ENCODE results near the gene COL6A1.

Gene COL6A1

DNA sequence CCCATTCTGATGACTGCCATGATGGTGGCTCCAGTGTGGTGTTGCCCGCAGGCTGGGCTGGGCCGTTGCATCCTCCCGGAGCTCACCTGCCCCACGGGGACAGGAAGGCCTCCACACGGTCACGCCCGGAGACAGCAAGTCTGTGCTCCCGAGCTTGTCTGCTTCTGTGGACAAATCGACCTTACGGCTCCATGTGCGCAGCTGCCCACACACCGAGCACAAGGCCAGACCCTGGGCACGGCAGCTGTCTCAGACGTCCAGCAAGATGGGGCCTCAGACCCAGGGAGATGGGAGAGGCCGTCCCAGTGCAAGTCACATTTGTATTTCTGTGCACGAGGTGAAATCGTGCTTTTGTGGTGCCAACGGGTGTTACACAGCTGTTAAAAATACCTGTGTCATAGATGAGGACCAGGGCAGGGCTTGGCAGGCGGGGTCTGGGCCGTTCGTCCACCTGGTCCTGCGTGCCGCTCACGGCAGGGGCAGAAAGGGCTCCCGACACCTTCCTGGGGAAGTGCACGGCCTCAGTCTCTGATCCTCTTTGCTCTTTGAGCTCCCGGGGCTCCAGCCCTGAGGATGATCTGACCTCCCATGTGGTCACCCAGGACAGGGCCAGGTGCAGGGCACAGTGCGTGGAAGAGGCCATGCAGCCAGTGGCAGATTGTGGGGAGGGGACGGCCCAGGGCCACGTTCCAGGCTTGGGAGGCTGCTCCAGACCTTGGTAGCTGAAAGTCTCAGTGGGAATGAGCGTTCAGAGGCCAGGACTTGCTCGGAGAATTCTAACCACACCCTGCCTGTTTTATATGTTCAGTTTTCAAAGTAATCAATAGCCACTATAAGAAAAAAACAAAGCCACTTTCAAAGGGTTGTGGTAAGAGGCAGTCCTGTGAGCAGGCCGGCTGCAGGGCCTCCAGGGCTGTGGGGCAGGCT, 13.5 kb downstream of the COL6A1 start:
- H3K4me3 ChIP-seq (ENCODE audit: low read depth, low read length), result no peak overlapping the region
- in situ Hi-C loops (cut with HindIII; ENCODE audit: low pct_ligation_motif_present, low sequenced_read_pairs), result no loop called here

DNA sequence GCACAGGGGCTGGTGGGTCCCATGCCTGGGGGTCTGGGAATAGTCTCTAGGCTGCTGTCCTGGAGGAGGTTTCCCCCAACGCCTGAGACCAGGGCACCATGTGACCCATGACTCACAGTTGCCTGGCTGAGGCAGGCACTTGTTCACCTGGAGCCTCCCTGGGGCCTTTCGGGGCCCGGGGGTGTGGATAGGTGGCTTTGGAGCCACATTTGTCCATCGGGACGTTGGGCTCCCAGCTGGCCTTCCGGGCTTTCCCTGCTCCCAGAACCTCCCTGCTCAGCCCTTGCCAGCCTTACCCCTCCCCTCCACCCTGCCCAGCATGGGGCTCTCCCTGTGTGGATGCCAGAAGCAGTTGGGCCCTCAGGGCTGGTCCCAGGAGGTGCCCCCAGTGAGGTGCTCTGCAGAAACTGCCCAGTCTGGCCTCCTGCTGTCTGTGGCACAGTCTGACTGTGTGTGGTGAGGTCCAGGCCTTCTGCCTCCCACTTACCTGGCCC, 14.2 kb downstream of the COL6A1 start:
- no peak overlapping the region for H3K4me3 ChIP-seq (ENCODE audit: low read depth, low read length)
- TF ChIP-seq, protein P1, sequence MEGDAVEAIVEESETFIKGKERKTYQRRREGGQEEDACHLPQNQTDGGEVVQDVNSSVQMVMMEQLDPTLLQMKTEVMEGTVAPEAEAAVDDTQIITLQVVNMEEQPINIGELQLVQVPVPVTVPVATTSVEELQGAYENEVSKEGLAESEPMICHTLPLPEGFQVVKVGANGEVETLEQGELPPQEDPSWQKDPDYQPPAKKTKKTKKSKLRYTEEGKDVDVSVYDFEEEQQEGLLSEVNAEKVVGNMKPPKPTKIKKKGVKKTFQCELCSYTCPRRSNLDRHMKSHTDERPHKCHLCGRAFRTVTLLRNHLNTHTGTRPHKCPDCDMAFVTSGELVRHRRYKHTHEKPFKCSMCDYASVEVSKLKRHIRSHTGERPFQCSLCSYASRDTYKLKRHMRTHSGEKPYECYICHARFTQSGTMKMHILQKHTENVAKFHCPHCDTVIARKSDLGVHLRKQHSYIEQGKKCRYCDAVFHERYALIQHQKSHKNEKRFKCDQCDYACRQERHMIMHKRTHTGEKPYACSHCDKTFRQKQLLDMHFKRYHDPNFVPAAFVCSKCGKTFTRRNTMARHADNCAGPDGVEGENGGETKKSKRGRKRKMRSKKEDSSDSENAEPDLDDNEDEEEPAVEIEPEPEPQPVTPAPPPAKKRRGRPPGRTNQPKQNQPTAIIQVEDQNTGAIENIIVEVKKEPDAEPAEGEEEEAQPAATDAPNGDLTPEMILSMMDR (IDR thresholded peaks at IDR 0.05; ENCODE audit: low read depth, low read length, missing control alignments), result no peak
- peaks cover 91% of the 10 kb centered on the region for H3K36me3 ChIP-seq (replicated peaks)
- no peaks in the 10 kb centered on the region for H3K27me3 ChIP-seq (replicated peaks)
- no peak for DNase-seq
- in situ Hi-C loops (cut with HindIII; ENCODE audit: low pct_ligation_motif_present, low sequenced_read_pairs), result no loop called here
- no peak overlapping the region for H3K27ac ChIP-seq

More for the DNA sequence above, 13.5 kb downstream of the COL6A1 start:
- DNase-seq, result no peak
- Histone ChIP-seq H3K36me3 (replicated peaks) (peaks cover 92% of the 10 kb centered on the region), H3K27me3 (replicated peaks) (no peaks in the 10 kb centered on the region), H3K27ac (no peak overlapping the region)
- TF ChIP-seq, protein P1 (IDR thresholded peaks at IDR 0.05; ENCODE audit: low read depth, low read length, missing control alignments), result no peak

DNA sequence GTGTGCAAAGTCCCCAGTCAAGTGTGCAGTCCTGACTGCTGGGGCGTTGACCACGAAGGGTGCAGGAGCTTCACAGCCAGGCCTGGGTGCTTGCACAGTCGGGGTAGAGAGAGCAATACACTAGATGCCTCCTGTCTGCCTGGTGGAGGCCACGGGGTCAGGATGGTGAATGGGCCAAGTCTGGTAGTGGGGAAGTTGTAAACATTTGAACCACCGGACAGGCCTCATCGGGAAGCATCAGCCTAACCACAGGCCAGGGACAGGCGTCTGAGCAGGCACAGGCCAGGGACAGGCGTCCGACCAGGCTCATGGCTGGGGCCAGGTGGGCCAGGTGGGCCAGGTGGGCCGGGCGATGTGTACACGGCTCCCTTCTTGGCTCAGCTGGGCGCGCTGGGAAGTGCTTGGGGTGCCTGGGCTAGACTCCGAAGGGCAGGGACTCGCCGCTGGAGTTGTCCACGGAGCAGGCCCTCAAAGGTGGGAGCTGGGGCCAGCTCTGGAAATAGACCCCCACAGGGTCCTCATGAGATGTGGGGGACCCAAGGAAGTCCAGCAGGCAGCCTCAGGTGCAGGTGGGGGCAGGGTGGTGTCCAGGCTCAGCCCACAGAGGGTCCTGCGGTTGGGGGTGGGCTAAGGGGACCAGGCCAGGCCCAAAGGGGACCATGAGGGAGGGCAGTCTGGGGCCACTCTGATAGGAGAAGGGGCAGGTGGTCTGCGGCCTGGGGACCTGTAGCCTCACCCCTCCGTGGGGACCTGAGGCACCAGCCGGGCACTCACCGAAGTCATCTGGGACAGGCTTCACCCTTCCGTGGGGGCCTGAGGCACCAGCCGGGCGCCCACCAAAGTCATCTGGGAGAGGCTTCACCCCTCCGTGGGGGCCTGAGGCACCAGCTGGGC, 15.0 kb downstream of the COL6A1 start:
- Histone ChIP-seq H3K36me3 (replicated peaks) (peaks cover 94% of the 10 kb centered on the region), H3K27ac (no peak overlapping the region), H3K4me3 (ENCODE audit: low read depth, low read length) (no peak overlapping the region), H3K27me3 (replicated peaks) (no peaks in the 10 kb centered on the region)
- in situ Hi-C loops (cut with HindIII; ENCODE audit: low pct_ligation_motif_present, low sequenced_read_pairs), result no loop called here
- TF ChIP-seq, protein P1 (IDR thresholded peaks at IDR 0.05; ENCODE audit: low read depth, low read length, missing control alignments), result no peak
- DNase-seq, result no peak

DNA sequence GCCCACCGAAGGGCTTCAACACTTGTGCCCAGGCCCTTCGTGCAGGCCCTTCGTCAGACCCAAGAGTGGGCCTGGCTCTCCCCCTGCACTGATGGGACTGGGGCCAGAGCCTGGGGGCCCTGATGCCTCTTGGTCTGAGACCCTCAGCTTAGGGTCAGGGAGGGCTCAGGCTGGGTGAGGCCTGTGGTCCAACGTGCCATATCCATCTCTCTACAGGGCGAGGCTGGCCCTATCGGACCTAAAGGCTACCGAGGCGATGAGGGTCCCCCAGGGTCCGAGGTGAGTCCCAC, 15.6 kb downstream of the COL6A1 start:
- no peaks in the 10 kb centered on the region for H3K27me3 ChIP-seq (replicated peaks)
- no peak overlapping the region for H3K4me3 ChIP-seq (ENCODE audit: low read depth, low read length)
- TF ChIP-seq, protein P1 (IDR thresholded peaks at IDR 0.05; ENCODE audit: low read depth, low read length, missing control alignments), result no peak
- DNase-seq, result no peak
- H3K27ac ChIP-seq, result no peak overlapping the region
- in situ Hi-C loops (cut with HindIII; ENCODE audit: low pct_ligation_motif_present, low sequenced_read_pairs), result no loop called here
- peaks cover 94% of the 10 kb centered on the region for H3K36me3 ChIP-seq (replicated peaks)

DNA sequence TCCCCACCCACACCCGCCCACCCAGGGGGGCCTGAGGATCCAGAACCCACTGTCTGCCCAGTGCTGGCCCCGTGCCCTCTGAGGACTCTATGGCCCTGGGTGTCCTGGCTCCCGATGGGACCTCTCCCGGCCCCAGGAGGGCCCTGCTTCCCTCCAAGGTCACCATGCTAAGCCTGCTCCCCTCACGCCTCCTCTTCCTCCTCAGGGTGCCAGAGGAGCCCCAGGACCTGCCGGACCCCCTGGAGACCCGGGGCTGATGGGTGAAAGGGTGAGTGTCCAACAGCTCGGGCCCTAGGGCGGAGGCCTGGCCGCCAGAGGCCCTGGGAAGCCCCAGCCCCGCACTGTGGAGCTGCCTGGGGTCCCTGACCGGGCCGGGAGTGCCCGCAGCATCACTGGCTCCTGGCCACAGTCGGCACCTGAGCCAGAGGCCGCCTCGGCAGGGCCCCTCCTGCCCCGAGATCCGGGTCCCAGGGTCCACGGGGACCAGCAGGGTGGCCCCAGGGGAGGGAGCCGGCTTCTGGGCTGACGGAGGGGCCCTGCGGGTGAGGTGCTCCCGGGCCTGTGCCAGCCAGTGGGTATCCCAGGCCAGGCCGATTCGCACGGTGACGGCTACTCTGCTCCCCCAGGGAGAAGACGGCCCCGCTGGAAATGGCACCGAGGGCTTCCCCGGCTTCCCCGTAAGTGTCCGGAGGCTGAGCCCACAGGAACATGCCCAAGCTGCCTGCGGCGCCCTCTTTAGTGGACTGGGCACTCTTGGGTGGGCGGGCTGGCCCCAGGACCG, 16.1 kb downstream of the COL6A1 start:
- Histone ChIP-seq H3K4me3 (ENCODE audit: low read depth, low read length) (no peak overlapping the region), H3K27me3 (replicated peaks) (no peaks in the 10 kb centered on the region), H3K27ac (no peak overlapping the region), H3K36me3 (replicated peaks) (peaks cover 94% of the 10 kb centered on the region)
- DNase-seq, result no peak
- TF ChIP-seq, protein P1 (IDR thresholded peaks at IDR 0.05; ENCODE audit: low read depth, low read length, missing control alignments), result no peak
- in situ Hi-C loops (cut with HindIII; ENCODE audit: low pct_ligation_motif_present, low sequenced_read_pairs), result no loop called here

All from brain microvascular endothelial cell (primary cell).